HEK293 (cell line): ENCODE data around the gene KRT12.

Source experiments
- ZBTB1 ChIP-seq: fragments of 450-650 bp; formaldehyde crosslinking; IDR thresholded peaks from 2 replicates; pipeline ENCODE4 v1.5.1; 2016; ENCODE audit warnings: missing biosample characterization, missing genetic modification characterization
- ZNF843 ChIP-seq: fragments of 450-650 bp; formaldehyde crosslinking; IDR thresholded peaks from 2 replicates; pipeline ENCODE4 v1.5.1; 2016; ENCODE audit warnings: missing biosample characterization, missing genetic modification characterization
- TF ChIP-seq, protein P1 (sequence below): fragments of 450-650 bp; formaldehyde crosslinking; IDR thresholded peaks from 2 replicates; pipeline ENCODE4 v1.5.1; 2016; ENCODE audit warnings: missing biosample characterization, missing genetic modification characterization
- TF ChIP-seq, protein P2 (sequence below): fragments of 450-650 bp; IDR thresholded peaks from 2 replicates; pipeline ENCODE4 v1.5.1; 2018; ENCODE audit warnings: missing biosample characterization, mild to moderate bottlenecking, missing genetic modification characterization

GRCh38 chr17:40852364-40852763 lies 14.7 kb downstream of the KRT12 start:
- TF ChIP-seq, protein P1, sequence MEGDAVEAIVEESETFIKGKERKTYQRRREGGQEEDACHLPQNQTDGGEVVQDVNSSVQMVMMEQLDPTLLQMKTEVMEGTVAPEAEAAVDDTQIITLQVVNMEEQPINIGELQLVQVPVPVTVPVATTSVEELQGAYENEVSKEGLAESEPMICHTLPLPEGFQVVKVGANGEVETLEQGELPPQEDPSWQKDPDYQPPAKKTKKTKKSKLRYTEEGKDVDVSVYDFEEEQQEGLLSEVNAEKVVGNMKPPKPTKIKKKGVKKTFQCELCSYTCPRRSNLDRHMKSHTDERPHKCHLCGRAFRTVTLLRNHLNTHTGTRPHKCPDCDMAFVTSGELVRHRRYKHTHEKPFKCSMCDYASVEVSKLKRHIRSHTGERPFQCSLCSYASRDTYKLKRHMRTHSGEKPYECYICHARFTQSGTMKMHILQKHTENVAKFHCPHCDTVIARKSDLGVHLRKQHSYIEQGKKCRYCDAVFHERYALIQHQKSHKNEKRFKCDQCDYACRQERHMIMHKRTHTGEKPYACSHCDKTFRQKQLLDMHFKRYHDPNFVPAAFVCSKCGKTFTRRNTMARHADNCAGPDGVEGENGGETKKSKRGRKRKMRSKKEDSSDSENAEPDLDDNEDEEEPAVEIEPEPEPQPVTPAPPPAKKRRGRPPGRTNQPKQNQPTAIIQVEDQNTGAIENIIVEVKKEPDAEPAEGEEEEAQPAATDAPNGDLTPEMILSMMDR: no peak
- TF ChIP-seq, protein P2, sequence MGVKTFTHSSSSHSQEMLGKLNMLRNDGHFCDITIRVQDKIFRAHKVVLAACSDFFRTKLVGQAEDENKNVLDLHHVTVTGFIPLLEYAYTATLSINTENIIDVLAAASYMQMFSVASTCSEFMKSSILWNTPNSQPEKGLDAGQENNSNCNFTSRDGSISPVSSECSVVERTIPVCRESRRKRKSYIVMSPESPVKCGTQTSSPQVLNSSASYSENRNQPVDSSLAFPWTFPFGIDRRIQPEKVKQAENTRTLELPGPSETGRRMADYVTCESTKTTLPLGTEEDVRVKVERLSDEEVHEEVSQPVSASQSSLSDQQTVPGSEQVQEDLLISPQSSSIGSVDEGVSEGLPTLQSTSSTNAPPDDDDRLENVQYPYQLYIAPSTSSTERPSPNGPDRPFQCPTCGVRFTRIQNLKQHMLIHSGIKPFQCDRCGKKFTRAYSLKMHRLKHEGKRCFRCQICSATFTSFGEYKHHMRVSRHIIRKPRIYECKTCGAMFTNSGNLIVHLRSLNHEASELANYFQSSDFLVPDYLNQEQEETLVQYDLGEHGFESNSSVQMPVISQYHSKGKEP: no peak
- no peak for TF ChIP-seq ZBTB1 (tag by site-specific recombination)
- TF ChIP-seq ZNF843 (tag by site-specific recombination): no peak
